Measurements from ENCODE around the gene PRXL2C. TPM values are rescaled to one million over a fixed set of nuclear protein-coding genes. Genes with fewer than 3 reads are reported as not detected.
"Not testable (repeated sequence)": the region's sequence is repeated elsewhere in the genome, so short reads cannot be mapped to it uniquely, and the experiment has no call there.

Gene PRXL2C
- total RNA-seq, 1 experiment from 2014 or later, result 10.5 TPM

DNA sequence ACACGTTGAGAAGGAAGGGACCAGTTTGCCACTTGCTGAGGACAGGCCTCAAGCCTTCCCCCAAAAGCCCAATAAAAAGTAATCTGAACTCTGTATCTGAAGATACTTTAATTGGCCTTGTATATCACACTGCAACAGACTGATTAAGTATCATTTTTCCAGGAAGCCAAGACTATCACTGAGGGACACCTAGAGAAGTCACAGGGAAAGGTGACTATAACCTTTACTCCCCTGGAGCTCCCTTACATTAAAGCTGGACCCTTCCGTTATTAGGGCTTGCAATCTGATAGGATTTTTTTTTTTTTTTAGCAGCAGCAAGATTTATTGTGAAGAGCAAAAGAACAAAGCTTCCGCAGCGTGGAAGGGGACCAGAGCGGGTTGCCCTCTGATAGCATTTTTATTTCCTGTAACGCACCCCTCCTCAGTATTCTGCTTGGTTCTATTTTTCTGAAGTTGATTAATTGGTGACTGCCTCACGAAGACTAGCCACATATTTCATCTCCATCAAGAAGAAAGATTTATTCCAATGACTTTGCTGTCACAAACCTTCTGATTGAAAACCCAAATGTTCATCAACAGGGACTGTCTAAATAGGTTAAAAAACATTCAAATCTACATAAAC is 38.2 kb downstream of the PRXL2C start:
- Mint-ChIP-seq H3K9me3 (ENCODE audit: low read depth, unreplicated experiment) (no peaks in the 10 kb centered on the region), H3K27ac (ENCODE audit: unreplicated experiment) (no peak overlapping the region), H3K36me3 (ENCODE audit: insufficient read depth, unreplicated experiment) (peaks cover 28% of the 10 kb centered on the region), H3K4me3 (ENCODE audit: low read depth, unreplicated experiment) (no peak overlapping the region), H3K4me1 (ENCODE audit: low read depth, unreplicated experiment) (peaks cover 28% of the 10 kb centered on the region), H3K27me3 (ENCODE audit: unreplicated experiment) (no peaks in the 10 kb centered on the region)
- CTCF ChIA-PET, result no interaction called here
- intact Hi-C loops (cut with micrococcal nuclease; ENCODE audit: unreplicated experiment), result loop anchor here (5.0 to 10.0 kb wide), 2 partner anchors 35 to 52 kb away; no protein-coding TSS in a partner anchor
- TF ChIP-seq, protein P1, sequence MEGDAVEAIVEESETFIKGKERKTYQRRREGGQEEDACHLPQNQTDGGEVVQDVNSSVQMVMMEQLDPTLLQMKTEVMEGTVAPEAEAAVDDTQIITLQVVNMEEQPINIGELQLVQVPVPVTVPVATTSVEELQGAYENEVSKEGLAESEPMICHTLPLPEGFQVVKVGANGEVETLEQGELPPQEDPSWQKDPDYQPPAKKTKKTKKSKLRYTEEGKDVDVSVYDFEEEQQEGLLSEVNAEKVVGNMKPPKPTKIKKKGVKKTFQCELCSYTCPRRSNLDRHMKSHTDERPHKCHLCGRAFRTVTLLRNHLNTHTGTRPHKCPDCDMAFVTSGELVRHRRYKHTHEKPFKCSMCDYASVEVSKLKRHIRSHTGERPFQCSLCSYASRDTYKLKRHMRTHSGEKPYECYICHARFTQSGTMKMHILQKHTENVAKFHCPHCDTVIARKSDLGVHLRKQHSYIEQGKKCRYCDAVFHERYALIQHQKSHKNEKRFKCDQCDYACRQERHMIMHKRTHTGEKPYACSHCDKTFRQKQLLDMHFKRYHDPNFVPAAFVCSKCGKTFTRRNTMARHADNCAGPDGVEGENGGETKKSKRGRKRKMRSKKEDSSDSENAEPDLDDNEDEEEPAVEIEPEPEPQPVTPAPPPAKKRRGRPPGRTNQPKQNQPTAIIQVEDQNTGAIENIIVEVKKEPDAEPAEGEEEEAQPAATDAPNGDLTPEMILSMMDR (IDR thresholded peaks at IDR 0.05; ENCODE audit: unreplicated experiment), result no peak
- no peak for DNase-seq
- BruUV-seq (replicated peaks), result no TSS peak

DNA sequence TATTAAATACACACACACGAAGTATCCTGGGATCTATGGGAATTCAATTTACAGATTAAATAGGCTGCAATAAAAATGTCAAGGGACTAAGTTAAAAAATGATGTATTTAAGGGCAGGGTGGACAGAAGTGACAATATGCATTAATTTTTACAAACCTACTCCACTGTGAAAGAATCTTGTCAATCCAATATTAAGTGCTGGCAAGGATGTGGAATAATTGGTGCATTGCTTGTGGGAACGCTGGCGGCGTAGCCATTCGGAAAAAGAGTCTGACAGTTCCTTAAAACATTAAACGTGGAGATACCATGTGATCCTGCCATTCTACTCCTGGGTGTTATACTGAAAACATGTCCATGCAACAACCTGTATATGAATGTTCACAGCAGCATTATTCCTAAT is 39.7 kb downstream of the PRXL2C start:
- peaks cover 19% of the 10 kb centered on the region for H3K4me1 Mint-ChIP-seq (ENCODE audit: low read depth, unreplicated experiment)
- CTCF ChIA-PET, result no interaction called here
- BruUV-seq (replicated peaks), result no TSS peak

DNA sequence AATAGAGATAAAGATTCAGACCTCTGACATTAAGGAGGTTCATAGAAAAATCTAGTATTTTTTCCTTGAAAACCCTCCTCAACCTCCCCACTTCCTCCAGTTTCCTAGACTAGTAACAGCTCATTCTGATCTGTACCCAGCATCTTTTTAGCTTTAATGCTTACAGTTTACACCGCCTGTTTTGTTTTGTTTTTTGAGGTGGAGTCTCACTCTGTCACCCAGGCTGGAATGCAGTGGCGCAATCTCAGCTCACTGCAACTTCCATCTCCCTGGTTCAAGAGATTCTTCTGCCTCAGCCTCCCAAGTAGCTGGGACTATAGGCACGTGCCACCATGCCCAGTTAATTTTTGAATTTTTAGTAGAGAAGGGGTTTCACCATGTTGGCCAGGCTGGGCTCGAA is 40.5 kb downstream of the PRXL2C start:
- not testable (repeated sequence) for H3K4me3 Mint-ChIP-seq (ENCODE audit: low read depth, unreplicated experiment); H3K27ac Mint-ChIP-seq (ENCODE audit: unreplicated experiment); H3K27me3 Mint-ChIP-seq (ENCODE audit: unreplicated experiment); BruUV-seq (replicated peaks); DNase-seq; H3K9me3 Mint-ChIP-seq (ENCODE audit: low read depth, unreplicated experiment)
- intact Hi-C loops (cut with micrococcal nuclease; ENCODE audit: unreplicated experiment), result loop anchor here (5.0 to 10.0 kb wide), 2 partner anchors 38 to 50 kb away; no protein-coding TSS in a partner anchor
- peaks cover 19% of the 10 kb centered on the region for H3K4me1 Mint-ChIP-seq (ENCODE audit: low read depth, unreplicated experiment)
- peaks cover 16% of the 10 kb centered on the region for H3K36me3 Mint-ChIP-seq (ENCODE audit: insufficient read depth, unreplicated experiment)
- CTCF ChIA-PET, result interaction anchor here (0.6 kb wide), 3 partner anchors 13 to 164 kb away, joined by 3 read pairs; no protein-coding TSS in a partner anchor

More for the DNA sequence above, 39.7 kb downstream of the PRXL2C start:
- Mint-ChIP-seq H3K9me3 (ENCODE audit: low read depth, unreplicated experiment) (no peaks in the 10 kb centered on the region), H3K27me3 (ENCODE audit: unreplicated experiment) (no peaks in the 10 kb centered on the region), H3K27ac (ENCODE audit: unreplicated experiment) (no peak overlapping the region), H3K4me3 (ENCODE audit: low read depth, unreplicated experiment) (no peak overlapping the region), H3K36me3 (ENCODE audit: insufficient read depth, unreplicated experiment) (peaks cover 23% of the 10 kb centered on the region)
- intact Hi-C loops (cut with micrococcal nuclease; ENCODE audit: unreplicated experiment), result loop anchor here (5.0 to 10.0 kb wide), 2 partner anchors 37 to 51 kb away; no protein-coding TSS in a partner anchor
- no peak for DNase-seq
- TF ChIP-seq, protein P1 (IDR thresholded peaks at IDR 0.05; ENCODE audit: unreplicated experiment), result no peak

DNA sequence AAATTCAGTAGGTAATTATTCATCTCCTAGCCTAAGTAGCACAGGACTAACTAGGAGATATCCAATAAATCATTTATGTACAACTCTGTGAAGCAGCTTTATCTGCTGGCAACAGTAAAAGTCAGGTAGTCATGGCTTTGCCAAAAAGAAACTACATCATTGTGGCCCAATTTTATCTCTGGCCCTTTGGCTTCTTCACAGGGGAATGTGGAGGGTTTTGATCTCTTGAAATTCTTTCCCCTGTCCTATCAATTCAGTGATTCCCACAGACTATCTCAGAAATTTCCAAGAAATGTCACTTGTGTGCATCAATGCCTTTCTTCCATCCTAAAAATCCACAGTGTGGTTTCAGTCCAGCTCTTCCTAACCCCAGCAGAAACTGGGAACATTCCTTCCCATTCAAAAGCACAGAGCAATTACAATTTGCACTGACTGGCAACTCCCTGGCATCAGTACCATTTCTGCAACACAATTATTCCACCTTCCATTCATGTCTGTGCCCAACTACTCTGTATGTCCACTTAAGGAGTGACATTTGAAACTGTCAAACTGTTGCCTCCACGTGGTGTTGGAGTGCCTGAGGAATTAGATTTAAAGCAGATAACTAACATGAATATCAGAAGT is 42.0 kb downstream of the PRXL2C start:
- Mint-ChIP-seq H3K4me1 (ENCODE audit: low read depth, unreplicated experiment) (peaks cover 14% of the 10 kb centered on the region), H3K27me3 (ENCODE audit: unreplicated experiment) (no peaks in the 10 kb centered on the region), H3K27ac (ENCODE audit: unreplicated experiment) (no peak overlapping the region), H3K36me3 (ENCODE audit: insufficient read depth, unreplicated experiment) (peaks cover 5% of the 10 kb centered on the region), H3K4me3 (ENCODE audit: low read depth, unreplicated experiment) (no peak overlapping the region), H3K9me3 (ENCODE audit: low read depth, unreplicated experiment) (no peaks in the 10 kb centered on the region)
- intact Hi-C loops (cut with micrococcal nuclease; ENCODE audit: unreplicated experiment), result loop anchor here (10.0 kb wide), 1 partner anchor 48 kb away; no protein-coding TSS in a partner anchor
- no TSS peak for BruUV-seq (replicated peaks)
- CTCF ChIA-PET, result interaction anchor here (0.6 kb wide), 1 partner anchor 24 kb away, joined by 4 read pairs; no protein-coding TSS in a partner anchor
- TF ChIP-seq, protein P1 (IDR thresholded peaks at IDR 0.05; ENCODE audit: unreplicated experiment), result no peak
- no peak for DNase-seq

Measured in Calu3 (cell line).